SK-N-SH treated with all-trans-retinoic acid at 6 μM for 48 hours (cell line): ENCODE data around the gene GNAS-AS1.

Experiments used
- ATAC-seq: fragments of 200-7000 bp; cut with Tn5 transposase; 3 replicates; pipeline ENCODE4 v1.9.1; 2020; ENCODE audit warnings: mild to moderate bottlenecking, moderate library complexity
- ARNTL ChIP-seq: fragments of 450-650 bp; formaldehyde crosslinking; IDR thresholded peaks from 2 replicates; pipeline ENCODE4 v1.5.0; 2020; ENCODE audit warnings: low read depth, mild to moderate bottlenecking, moderate library complexity, borderline replicate concordance
- BACH2 ChIP-seq: fragments of 250-450 bp; sonication (Bioruptor Pico); IDR thresholded peaks from 2 replicates; pipeline ENCODE4 v1.9.0; 2021; ENCODE audit warnings: mild to moderate bottlenecking, borderline replicate concordance
- CREB5 ChIP-seq: fragments of 250-450 bp; sonication (Bioruptor Pico); IDR thresholded peaks from 2 replicates; pipeline ENCODE4 v1.5.1; 2020; ENCODE audit warnings: low read depth, mild to moderate bottlenecking, moderate library complexity
- CSRNP3 ChIP-seq: fragments of 250-450 bp; sonication (Bioruptor Pico); IDR thresholded peaks from 2 replicates; pipeline ENCODE4 v1.5.1; 2021; ENCODE audit warnings: mild to moderate bottlenecking, moderate library complexity
- ESRRG ChIP-seq: fragments of 250-450 bp; sonication (Bioruptor Pico); IDR thresholded peaks from 2 replicates; pipeline ENCODE4 v1.6.1; 2021; ENCODE audit warnings: mild to moderate bottlenecking
- OSR1 ChIP-seq: fragments of 250-450 bp; sonication (Bioruptor Pico); IDR thresholded peaks from 2 replicates; pipeline ENCODE4 v1.8.0; 2022; ENCODE audit warnings: moderate library complexity, mild to moderate bottlenecking, inconsistent platforms
- PPARA ChIP-seq: fragments of 250-450 bp; sonication (Bioruptor Pico); IDR thresholded peaks from 2 replicates; pipeline ENCODE4 v1.5.0; 2020; ENCODE audit warnings: mild to moderate bottlenecking, borderline replicate concordance
- TCF4 ChIP-seq: fragments of 250-450 bp; sonication (Bioruptor Pico); IDR thresholded peaks from 2 replicates; pipeline ENCODE4 v1.8.0; 2021; ENCODE audit warnings: mild to moderate bottlenecking, moderate library complexity, borderline replicate concordance
- TOX ChIP-seq: fragments of 250-450 bp; sonication (Bioruptor Pico); IDR thresholded peaks from 2 replicates; pipeline ENCODE4 v1.8.0; 2021; ENCODE audit warnings: mild to moderate bottlenecking, moderate library complexity, borderline replicate concordance
- ZC3H10 ChIP-seq: fragments of 250-450 bp; sonication (Bioruptor Pico); IDR thresholded peaks from 2 replicates; pipeline ENCODE4 v1.5.1; 2021; ENCODE audit warnings: mild to moderate bottlenecking, moderate library complexity
- ZFP3 ChIP-seq: fragments of 250-450 bp; sonication (Bioruptor Pico); IDR thresholded peaks from 2 replicates; pipeline ENCODE4 v1.5.0; 2020; ENCODE audit warnings: mild to moderate bottlenecking, moderate library complexity
- ZFP30 ChIP-seq: fragments of 450-650 bp; formaldehyde crosslinking; IDR thresholded peaks from 2 replicates; pipeline ENCODE4 v1.5.0; 2022; ENCODE audit warnings: mild to moderate bottlenecking, moderate library complexity
- ZNF565 ChIP-seq: fragments of 450-650 bp; formaldehyde crosslinking; conservative IDR thresholded peaks from 2 replicates; pipeline ENCODE4 v1.5.0; 2020; ENCODE audit warnings: low read depth, mild to moderate bottlenecking, moderate library complexity
- ZNF70 ChIP-seq: fragments of 450-650 bp; formaldehyde crosslinking; IDR thresholded peaks from 2 replicates; pipeline ENCODE4 v1.5.0; 2020; ENCODE audit warnings: mild to moderate bottlenecking, moderate library complexity
- ZNF8 ChIP-seq: fragments of 450-650 bp; formaldehyde crosslinking; IDR thresholded peaks from 2 replicates; pipeline ENCODE4 v1.5.0; 2020; ENCODE audit warnings: mild to moderate bottlenecking, moderate library complexity
- TF ChIP-seq, protein P1 (sequence below): fragments of 250-450 bp; sonication (Bioruptor Pico); IDR thresholded peaks from 2 replicates; pipeline ENCODE4 v1.5.0; 2020; ENCODE audit warnings: mild to moderate bottlenecking, moderate library complexity
- TF ChIP-seq, protein P2 (sequence below): fragments of 250-450 bp; sonication (Bioruptor Pico); IDR thresholded peaks from 2 replicates; pipeline ENCODE4 v1.8.0; 2021; ENCODE audit warnings: low read depth, mild to moderate bottlenecking, moderate library complexity, borderline replicate concordance
- TF ChIP-seq, protein P3 (sequence below): fragments of 250-450 bp; sonication (Bioruptor Pico); IDR thresholded peaks from 2 replicates; pipeline ENCODE4 v1.8.0; 2020; ENCODE audit warnings: mild to moderate bottlenecking, moderate library complexity, borderline replicate concordance

Gene GNAS-AS1

GRCh38 chr20:58841539-58842264 is 9.0 kb downstream of the GNAS-AS1 start:
- no peak for ATAC-seq
- TF ChIP-seq ZNF70, result no peak
- no peak for TF ChIP-seq ESRRG
- TF ChIP-seq PPARA (CRISPR knock-in tag), result no peak
- TF ChIP-seq CREB5, result no peak
- no peak for TF ChIP-seq TCF4
- TF ChIP-seq, protein P1, sequence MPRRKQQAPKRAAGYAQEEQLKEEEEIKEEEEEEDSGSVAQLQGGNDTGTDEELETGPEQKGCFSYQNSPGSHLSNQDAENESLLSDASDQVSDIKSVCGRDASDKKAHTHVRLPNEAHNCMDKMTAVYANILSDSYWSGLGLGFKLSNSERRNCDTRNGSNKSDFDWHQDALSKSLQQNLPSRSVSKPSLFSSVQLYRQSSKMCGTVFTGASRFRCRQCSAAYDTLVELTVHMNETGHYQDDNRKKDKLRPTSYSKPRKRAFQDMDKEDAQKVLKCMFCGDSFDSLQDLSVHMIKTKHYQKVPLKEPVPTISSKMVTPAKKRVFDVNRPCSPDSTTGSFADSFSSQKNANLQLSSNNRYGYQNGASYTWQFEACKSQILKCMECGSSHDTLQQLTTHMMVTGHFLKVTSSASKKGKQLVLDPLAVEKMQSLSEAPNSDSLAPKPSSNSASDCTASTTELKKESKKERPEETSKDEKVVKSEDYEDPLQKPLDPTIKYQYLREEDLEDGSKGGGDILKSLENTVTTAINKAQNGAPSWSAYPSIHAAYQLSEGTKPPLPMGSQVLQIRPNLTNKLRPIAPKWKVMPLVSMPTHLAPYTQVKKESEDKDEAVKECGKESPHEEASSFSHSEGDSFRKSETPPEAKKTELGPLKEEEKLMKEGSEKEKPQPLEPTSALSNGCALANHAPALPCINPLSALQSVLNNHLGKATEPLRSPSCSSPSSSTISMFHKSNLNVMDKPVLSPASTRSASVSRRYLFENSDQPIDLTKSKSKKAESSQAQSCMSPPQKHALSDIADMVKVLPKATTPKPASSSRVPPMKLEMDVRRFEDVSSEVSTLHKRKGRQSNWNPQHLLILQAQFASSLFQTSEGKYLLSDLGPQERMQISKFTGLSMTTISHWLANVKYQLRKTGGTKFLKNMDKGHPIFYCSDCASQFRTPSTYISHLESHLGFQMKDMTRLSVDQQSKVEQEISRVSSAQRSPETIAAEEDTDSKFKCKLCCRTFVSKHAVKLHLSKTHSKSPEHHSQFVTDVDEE, result no peak
- TF ChIP-seq, protein P2, sequence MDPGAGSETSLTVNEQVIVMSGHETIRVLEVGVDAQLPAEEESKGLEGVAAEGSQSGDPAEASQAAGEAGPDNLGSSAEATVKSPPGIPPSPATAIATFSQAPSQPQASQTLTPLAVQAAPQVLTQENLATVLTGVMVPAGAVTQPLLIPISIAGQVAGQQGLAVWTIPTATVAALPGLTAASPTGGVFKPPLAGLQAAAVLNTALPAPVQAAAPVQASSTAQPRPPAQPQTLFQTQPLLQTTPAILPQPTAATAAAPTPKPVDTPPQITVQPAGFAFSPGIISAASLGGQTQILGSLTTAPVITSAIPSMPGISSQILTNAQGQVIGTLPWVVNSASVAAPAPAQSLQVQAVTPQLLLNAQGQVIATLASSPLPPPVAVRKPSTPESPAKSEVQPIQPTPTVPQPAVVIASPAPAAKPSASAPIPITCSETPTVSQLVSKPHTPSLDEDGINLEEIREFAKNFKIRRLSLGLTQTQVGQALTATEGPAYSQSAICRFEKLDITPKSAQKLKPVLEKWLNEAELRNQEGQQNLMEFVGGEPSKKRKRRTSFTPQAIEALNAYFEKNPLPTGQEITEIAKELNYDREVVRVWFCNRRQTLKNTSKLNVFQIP (CRISPR knock-in tag), result no peak

- no peak for ATAC-seq
- no peak for TF ChIP-seq CREB5
- no peak for TF ChIP-seq ZFP30 (CRISPR knock-in tag)
- TF ChIP-seq PPARA (CRISPR knock-in tag), result no peak
- TF ChIP-seq OSR1, result no peak
- no peak for TF ChIP-seq BACH2 (CRISPR knock-in tag)
- no peak for TF ChIP-seq ZNF565 (CRISPR knock-in tag)
- TF ChIP-seq TOX (CRISPR knock-in tag), result no peak
- no peak for TF ChIP-seq CSRNP3 (CRISPR knock-in tag)
- TF ChIP-seq ZNF8 (CRISPR knock-in tag), result no peak
- TF ChIP-seq, protein P3, sequence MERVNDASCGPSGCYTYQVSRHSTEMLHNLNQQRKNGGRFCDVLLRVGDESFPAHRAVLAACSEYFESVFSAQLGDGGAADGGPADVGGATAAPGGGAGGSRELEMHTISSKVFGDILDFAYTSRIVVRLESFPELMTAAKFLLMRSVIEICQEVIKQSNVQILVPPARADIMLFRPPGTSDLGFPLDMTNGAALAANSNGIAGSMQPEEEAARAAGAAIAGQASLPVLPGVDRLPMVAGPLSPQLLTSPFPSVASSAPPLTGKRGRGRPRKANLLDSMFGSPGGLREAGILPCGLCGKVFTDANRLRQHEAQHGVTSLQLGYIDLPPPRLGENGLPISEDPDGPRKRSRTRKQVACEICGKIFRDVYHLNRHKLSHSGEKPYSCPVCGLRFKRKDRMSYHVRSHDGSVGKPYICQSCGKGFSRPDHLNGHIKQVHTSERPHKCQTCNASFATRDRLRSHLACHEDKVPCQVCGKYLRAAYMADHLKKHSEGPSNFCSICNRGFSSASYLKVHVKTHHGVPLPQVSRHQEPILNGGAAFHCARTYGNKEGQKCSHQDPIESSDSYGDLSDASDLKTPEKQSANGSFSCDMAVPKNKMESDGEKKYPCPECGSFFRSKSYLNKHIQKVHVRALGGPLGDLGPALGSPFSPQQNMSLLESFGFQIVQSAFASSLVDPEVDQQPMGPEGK (CRISPR knock-in tag), result no peak
- TF ChIP-seq ARNTL (CRISPR knock-in tag), result no peak
- TF ChIP-seq ZNF70, result no peak
- no peak for TF ChIP-seq ZC3H10 (CRISPR knock-in tag)
- no peak for TF ChIP-seq ZFP3 (CRISPR knock-in tag)
- TF ChIP-seq ESRRG, result no peak
These were observed 9.7 kb downstream of the GNAS-AS1 start for GRCh38 chr20:58840816-58841538.
